Measurements from ENCODE around the gene CDKAL1. TPM values are rescaled to one million over a fixed set of nuclear protein-coding genes. Genes with fewer than 3 reads are reported as not detected.
A peak's percentile ranks its signal among the peaks of the same experiment; 100 is the strongest.

CDKAL1 gene
- total RNA-seq (ENCODE audit: unreplicated experiment): 24.8 TPM
- long read RNA-seq, partial matches to known transcripts: 2 of 10 reads
- long read RNA-seq, other reads (novel, unspliced or antisense): 7 of 10 reads

GRCh38 chr6:20534295-20535262, at the start of gene CDKAL1:
Gene CDKAL1, plus strand, starts transcription at chr6:20534457. Its CDS starts 11,894 bp downstream, at chr6:20546351.
- Mint-ChIP-seq H3K27me3 (ENCODE audit: unreplicated experiment) (peaks cover 3% of the 10 kb centered on the region), H3K27ac (ENCODE audit: unreplicated experiment) (peak within 1 kb of the TSS; percentile 98), H3K36me3 (ENCODE audit: unreplicated experiment) (no peaks in the 10 kb centered on the region), H3K4me3 (ENCODE audit: unreplicated experiment) (peak within 1 kb of the TSS; percentile 96), H3K4me1 (ENCODE audit: low read depth, unreplicated experiment) (peaks cover 6% of the 10 kb centered on the region), H3K9me3 (ENCODE audit: unreplicated experiment) (peaks cover 4% of the 10 kb centered on the region)
- DNase-seq: peak; percentile 88
- no peak for TF ChIP-seq CTCF (IDR thresholded peaks at IDR 0.05; ENCODE audit: partially characterized antibody, unreplicated experiment)

- H3K4me1 Mint-ChIP-seq (ENCODE audit: low read depth, unreplicated experiment): no peaks in the 10 kb centered on the region
- H3K27ac Mint-ChIP-seq (ENCODE audit: unreplicated experiment): no peak overlapping the region
- no peak for TF ChIP-seq CTCF (IDR thresholded peaks at IDR 0.05; ENCODE audit: partially characterized antibody, unreplicated experiment)
- no peak for DNase-seq
- H3K36me3 Mint-ChIP-seq (ENCODE audit: unreplicated experiment): no peaks in the 10 kb centered on the region
- H3K4me3 Mint-ChIP-seq (ENCODE audit: unreplicated experiment): no peak overlapping the region
- no peaks in the 10 kb centered on the region for H3K27me3 Mint-ChIP-seq (ENCODE audit: unreplicated experiment)
- H3K9me3 Mint-ChIP-seq (ENCODE audit: unreplicated experiment): no peaks in the 10 kb centered on the region
Observed at GRCh38 chr6:20486641-20487040, 47.6 kb upstream of the CDKAL1 start.

- Mint-ChIP-seq H3K4me1 (ENCODE audit: low read depth, unreplicated experiment) (no peaks in the 10 kb centered on the region), H3K36me3 (ENCODE audit: unreplicated experiment) (no peaks in the 10 kb centered on the region), H3K4me3 (ENCODE audit: unreplicated experiment) (no peak overlapping the region), H3K9me3 (ENCODE audit: unreplicated experiment) (no peaks in the 10 kb centered on the region), H3K27ac (ENCODE audit: unreplicated experiment) (no peak overlapping the region), H3K27me3 (ENCODE audit: unreplicated experiment) (no peaks in the 10 kb centered on the region)
- no peak for DNase-seq
- no peak for TF ChIP-seq CTCF (IDR thresholded peaks at IDR 0.05; ENCODE audit: partially characterized antibody, unreplicated experiment)
Observed at GRCh38 chr6:20487669-20488375, 46.4 kb upstream of the CDKAL1 start.

- Mint-ChIP-seq H3K4me1 (ENCODE audit: low read depth, unreplicated experiment) (no peaks in the 10 kb centered on the region), H3K9me3 (ENCODE audit: unreplicated experiment) (no peaks in the 10 kb centered on the region), H3K36me3 (ENCODE audit: unreplicated experiment) (no peaks in the 10 kb centered on the region), H3K4me3 (ENCODE audit: unreplicated experiment) (no peak overlapping the region), H3K27ac (ENCODE audit: unreplicated experiment) (no peak overlapping the region), H3K27me3 (ENCODE audit: unreplicated experiment) (no peaks in the 10 kb centered on the region)
- no peak for DNase-seq
- TF ChIP-seq CTCF (IDR thresholded peaks at IDR 0.05; ENCODE audit: partially characterized antibody, unreplicated experiment): no peak
Observed at GRCh38 chr6:20490591-20490990, 43.7 kb upstream of the CDKAL1 start.

All from glutamatergic neuron (in vitro differentiated cells).